GM18498 (cell line): ENCODE results near the gene ARAP2.

ENCODE experiments used
- ATAC-seq: cut with Tn5 transposase; IDR thresholded peaks from one replicate; pipeline ENCODE4 v1.9.1; 2021; ENCODE audit warnings: mild to moderate bottlenecking, moderate library complexity; ENCODE audit not compliant: unreplicated experiment

The ARAP2 gene

DNA sequence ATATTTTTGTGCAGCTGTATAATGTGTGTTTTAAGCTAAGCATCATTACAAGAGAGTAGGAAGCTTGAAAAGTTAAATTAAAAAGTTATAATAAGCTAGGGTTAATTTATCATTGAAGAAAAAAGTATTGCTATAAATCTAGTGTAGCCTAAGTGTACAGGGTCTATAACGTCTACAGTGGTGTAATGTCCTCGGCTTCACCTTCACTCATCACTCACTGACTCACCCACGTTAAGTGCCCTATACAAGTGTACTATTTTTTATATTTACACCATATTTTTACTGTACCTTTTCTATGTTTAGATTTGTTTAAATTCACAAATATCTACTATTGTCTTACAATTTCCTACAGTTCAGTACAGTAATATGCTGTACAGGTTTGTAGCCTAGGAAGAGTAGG lies 23.5 kb downstream of the ARAP2 start:
- no peak for ATAC-seq

DNA sequence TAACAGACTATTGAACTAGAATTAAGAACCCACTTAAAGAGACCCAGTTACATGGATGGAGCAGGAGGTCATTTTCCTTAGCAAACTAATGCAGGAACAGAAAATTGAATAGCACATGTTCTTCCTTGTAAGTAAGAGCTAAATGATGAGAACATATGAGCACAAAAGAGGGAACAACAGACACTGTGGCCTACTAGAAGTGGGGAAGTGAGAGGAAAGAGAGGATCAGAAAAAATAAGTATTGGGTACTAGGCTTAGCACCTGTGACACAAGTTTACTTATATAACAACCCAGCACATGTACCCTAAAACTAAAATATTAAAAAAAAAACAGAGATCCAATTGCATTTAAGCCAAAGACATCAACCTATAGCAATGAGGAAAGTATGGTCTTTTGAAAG lies 26.2 kb downstream of the ARAP2 start:
- no peak for ATAC-seq

- no peak for ATAC-seq
These were observed 28.7 kb downstream of the ARAP2 start for GRCh38 chr4:36215627-36216026.

GRCh38 chr4:36214735-36215485 lies 29.4 kb downstream of the ARAP2 start:
- ATAC-seq: no peak

DNA sequence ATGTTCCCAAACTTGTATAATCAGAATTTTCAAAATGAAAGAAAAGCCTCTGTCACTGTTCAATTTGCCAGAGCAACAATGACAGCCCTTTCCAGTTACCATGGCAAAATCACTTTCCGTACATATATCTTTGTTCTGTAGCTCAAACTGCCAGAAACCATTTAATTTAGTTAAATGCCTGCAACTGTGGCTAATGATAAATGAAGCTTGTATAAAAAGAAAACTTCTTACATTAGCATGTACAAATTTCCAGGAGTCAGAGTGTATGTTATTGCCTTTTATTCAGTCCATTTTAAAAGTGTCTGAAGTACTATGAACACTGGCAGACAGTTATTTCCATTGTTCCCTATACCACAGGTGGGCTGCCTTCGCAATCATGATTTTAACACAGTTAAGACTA lies 30.3 kb downstream of the ARAP2 start:
- ATAC-seq: no peak

DNA sequence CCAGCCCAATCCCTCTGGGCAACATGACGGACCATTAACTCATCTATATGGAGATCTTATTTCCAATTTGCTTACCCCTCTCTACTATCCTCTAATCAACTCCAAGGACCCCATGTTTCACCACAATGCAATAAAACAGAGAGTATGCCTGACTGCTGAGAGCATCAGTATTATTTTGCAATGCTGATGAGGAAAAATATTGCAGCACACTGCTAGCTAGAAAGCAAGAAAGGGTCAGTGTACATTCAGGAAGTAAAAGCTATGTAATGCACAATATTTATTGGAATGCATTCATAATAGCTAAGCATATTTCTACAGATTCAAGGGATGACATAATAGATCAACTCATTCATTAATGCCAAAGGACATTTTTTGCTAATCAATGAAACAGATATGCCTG lies 33.2 kb downstream of the ARAP2 start:
- ATAC-seq: no peak

GRCh38 chr4:36209941-36210649 lies 34.2 kb downstream of the ARAP2 start:
- no peak for ATAC-seq

- peak; percentile 90 for ATAC-seq
These were observed 35.3 kb downstream of the ARAP2 start for GRCh38 chr4:36208893-36209473.

- no peak for ATAC-seq
These were observed 36.3 kb downstream of the ARAP2 start for GRCh38 chr4:36207831-36208520.

GRCh38 chr4:36207367-36207766 lies 36.9 kb downstream of the ARAP2 start:
- no peak for ATAC-seq

GRCh38 chr4:36206603-36207311 lies 37.6 kb downstream of the ARAP2 start:
- ATAC-seq: no peak

DNA sequence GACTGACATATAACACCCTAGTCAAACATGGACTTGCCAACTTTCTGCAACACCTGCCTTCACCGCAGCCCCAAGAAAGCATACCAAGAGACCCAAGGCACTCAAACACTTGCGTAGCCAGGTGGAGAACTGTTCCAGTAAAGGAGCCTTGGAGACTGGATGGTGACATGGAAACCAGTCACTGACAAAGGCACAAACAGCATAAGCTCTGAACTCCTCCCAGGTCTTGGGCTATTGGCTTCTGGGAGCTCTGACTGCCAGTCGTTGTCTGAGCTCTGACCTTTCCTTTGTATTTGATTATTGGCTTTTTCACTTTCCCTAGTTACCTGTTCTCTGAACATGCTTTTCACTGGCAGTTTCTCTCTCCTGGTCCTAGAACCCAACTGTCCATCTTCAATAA lies 38.3 kb downstream of the ARAP2 start:
- ATAC-seq: no peak

GRCh38 chr4:36198861-36199260 lies 45.5 kb downstream of the ARAP2 start:
- ATAC-seq: no peak

DNA sequence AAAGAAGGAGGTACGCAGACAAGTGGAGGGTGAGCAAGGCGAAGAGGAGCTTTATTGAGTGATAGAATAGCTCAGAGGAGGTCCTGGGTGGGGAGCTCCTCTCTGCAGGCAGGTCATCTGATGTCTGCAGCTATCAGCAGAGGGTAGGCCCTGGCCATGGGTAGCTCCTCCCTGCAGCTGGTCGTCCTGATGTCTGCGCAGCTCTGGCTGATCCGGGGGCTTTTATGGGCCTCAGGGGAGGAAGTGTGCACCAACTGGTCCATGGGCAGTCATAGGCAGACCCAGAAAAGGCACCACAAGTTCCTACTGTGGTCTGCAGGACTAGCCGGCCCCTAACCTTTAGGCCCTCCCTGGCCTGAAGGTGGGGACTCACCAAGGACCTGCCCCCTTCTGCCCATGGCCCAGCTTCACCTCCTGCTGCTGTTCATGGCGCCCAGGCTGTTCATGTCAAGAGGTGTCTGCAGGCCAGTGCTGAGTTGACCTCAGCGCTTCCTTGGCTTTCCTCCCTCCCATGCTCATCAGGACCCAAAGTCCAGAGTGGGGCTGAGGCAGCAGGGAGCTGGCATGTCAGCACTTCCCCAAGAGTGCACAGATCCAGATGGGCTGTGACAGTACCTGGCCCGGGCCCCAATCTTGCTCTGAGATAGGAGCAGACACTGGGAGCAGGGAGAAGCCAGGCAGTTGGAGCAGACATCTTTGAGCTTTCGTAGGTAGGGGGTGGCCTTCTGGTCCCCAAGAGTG lies 46.1 kb downstream of the ARAP2 start:
- no peak for ATAC-seq

DNA sequence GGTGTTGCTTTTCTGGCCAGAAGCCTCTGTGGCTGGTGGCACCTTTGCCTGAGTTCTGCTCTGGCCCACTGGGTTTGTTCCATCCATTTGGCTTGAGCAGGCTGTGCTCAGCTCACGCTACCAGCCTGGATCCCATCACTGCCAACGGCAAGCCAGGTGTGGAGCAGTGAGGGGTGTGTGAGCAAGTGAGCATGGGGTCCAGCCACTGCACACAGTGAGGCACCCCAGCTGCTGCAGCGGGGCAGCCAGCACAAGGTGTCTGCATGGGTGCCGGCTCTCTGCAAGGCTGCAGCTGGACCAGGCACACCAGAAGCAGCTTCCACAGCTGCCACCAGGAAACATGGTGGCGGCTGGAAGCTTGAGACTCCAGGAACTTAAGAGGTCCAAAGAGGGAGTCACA lies 46.8 kb downstream of the ARAP2 start:
- ATAC-seq: no peak

GRCh38 chr4:36196145-36196913 lies 48.0 kb downstream of the ARAP2 start:
- no peak for ATAC-seq

DNA sequence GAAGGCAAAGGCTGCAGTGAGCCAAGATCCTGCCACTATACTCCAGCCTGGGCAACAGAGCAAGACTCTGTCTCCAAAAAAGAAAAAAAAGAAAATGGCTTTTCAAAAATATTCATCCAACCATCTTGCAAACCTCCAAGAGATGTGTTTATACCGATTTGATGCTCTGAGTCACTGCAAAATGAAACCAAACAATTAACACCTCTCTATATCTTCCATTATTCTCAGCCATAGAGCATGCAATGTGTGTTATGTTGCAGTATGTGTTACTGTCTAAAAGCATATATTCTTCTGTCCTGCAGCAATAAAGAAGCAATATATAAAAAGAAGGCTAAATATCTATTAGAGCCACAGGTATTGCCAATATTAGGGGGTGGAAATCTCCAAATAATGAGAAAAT lies 51.4 kb downstream of the ARAP2 start:
- ATAC-seq: no peak

DNA sequence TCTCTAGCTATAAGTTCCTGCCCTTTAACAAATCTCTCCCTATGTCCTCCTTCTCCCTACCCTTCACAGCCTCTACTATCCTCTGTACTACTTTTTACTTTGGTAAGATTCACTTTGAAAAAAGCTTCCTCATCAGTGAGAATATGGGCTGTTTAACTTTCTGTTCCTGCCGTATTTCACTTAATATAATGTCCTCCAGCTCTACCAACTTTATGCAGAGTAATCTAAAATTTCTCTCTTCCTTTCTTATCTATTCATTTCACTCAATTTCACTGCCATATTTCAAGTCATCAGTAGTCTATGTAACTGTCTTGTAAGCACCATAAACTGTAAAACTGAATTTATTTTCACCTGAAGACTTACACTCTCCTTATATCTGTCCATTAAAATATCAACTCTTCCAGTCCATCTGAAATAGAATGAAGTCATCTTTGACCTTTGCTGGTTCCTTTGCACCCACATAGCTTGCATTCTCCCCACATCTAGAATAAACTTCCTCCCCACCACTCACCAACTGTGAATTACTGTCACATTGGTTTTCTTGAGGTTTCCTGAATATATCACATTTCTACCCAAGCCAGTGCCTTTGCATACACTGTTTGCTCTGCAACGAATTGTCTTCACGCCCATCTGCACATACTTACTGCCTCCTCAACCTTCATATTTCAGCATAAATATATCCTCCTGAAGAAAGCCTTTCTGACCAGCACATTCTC lies 54.6 kb downstream of the ARAP2 start:
- ATAC-seq: peak; percentile 86
